BLaER1 (cell line): ENCODE data around the gene PTPRJ.
"Not testable (repeated sequence)": the region's sequence is repeated elsewhere in the genome, so short reads cannot be mapped to it uniquely, and the experiment has no call there.

ENCODE experiments used
- H3K27ac ChIP-seq: shearing (Covaris generic); formaldehyde crosslinking; 2 replicates; pipeline ENCODE4 v1.8.1; 2022
- H3K27me3 ChIP-seq: shearing (Covaris generic); formaldehyde crosslinking; 2 replicates; pipeline ENCODE4 v1.8.1; 2022
- H3K36me3 ChIP-seq: shearing (Covaris generic); formaldehyde crosslinking; 2 replicates; pipeline ENCODE4 v1.8.1; 2022
- H3K4me1 ChIP-seq: shearing (Covaris generic); formaldehyde crosslinking; 2 replicates; pipeline ENCODE4 v1.8.1; 2022
- H3K4me2 ChIP-seq: shearing (Covaris generic); formaldehyde crosslinking; 2 replicates; pipeline ENCODE4 v1.8.1; 2022
- H3K4me3 ChIP-seq: shearing (Covaris generic); formaldehyde crosslinking; 2 replicates; pipeline ENCODE4 v1.8.1; 2022
- H3K9ac ChIP-seq: shearing (Covaris generic); formaldehyde crosslinking; 2 replicates; pipeline ENCODE4 v1.8.1; 2022
- H3K9me3 ChIP-seq: shearing (Covaris generic); formaldehyde crosslinking; 2 replicates; pipeline ENCODE4 v1.8.1; 2022
- H4K20me1 ChIP-seq: shearing (Covaris generic); formaldehyde crosslinking; 2 replicates; pipeline ENCODE4 v1.8.1; 2022
- Cebpa-rat ChIP-seq: shearing (Covaris generic); IDR thresholded peaks from 2 replicates; pipeline ENCODE4 v1.8.1; 2022

The PTPRJ gene

DNA sequence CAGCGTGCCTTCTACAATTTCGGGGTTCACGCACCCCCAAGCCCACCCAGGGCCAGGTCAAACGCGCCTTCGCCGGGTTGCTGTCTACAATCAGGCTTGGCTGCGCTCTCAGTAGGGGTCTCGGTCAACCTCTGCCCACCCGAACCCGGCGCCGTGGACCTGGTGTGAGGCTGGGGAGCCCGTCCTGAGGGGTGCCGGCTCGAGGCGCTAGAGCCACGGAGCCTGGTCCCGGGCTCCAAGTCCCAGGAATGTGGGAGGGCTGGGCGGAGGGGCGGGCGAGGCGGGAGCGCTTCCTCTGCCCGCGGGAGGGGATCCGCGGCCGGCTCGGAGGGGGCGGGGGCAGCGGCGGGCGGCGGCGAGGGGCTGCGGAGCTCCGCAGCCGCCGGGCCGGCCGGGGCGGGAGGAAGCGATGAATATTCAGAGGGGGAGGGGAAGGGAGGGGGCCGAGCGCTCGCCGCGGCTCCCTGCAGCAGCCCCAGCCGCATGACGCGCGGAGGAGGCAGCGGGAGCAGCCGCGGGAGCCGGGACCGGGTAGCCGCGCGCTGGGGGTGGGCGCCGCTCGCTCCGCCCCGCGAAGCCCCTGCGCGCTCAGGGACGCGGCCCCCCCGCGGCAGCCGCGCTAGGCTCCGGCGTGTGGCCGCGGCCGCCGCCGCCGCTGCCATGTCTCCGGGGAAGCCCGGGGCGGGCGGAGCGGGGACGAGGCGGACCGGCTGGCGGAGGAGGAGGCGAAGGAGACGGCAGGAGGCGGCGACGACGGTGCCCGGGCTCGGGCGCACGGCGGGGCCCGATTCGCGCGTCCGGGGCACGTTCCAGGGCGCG is at the start of gene PTPRJ:
TSS of gene PTPRJ (plus strand) at position 472 of the 819 bp plus-strand sequence. CDS start 354 bp downstream, outside the sequence.
- peak within 1 kb of the TSS; percentile 81 for H3K4me3 ChIP-seq
- no peaks in the 10 kb centered on the region for H3K9me3 ChIP-seq
- H3K4me1 ChIP-seq = peaks cover 26% of the 10 kb centered on the region
- no peak for TF ChIP-seq Cebpa-rat
- H4K20me1 ChIP-seq = 0 out of 2 replicates have a peak, but pooled peaks cover 7% of the 10 kb centered on the region
- H3K4me2 ChIP-seq = peak within 1 kb of the TSS; percentile 99
- peak within 1 kb of the TSS; percentile 78 for H3K9ac ChIP-seq
- peaks cover 8% of the 10 kb centered on the region; the same call in 1 of the 2 replicates for H3K27me3 ChIP-seq
- peak within 1 kb of the TSS; percentile 64 for H3K27ac ChIP-seq
- H3K36me3 ChIP-seq = no peaks in the 10 kb centered on the region

DNA sequence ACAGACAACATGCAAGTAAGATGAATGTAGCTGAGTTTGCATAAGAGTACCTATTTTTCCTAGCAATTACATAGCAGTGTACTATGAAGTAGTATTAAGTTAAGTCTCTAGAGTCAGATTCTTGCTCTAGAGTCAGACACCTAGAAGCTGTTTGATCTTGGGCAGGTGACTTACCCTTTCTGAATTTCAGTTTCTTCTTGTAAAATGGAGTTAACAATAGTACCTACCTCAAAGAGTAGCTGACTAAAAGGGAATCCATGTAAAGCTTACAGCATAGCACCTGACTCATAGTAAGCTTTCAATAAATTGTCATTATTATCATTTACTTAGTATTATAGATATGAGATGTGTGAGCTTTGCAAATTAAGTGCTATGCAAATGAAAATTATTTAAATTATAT is 47.8 kb upstream of the PTPRJ start:
- H3K4me2 ChIP-seq = no peak overlapping the region
- H3K27me3 ChIP-seq = no peaks in the 10 kb centered on the region
- no peak overlapping the region for H3K27ac ChIP-seq
- H3K4me1 ChIP-seq = peaks cover 39% of the 10 kb centered on the region
- no peak overlapping the region for H3K4me3 ChIP-seq
- H3K36me3 ChIP-seq = no peaks in the 10 kb centered on the region
- no peaks in the 10 kb centered on the region for H4K20me1 ChIP-seq
- TF ChIP-seq Cebpa-rat = no peak
- no peaks in the 10 kb centered on the region for H3K9me3 ChIP-seq
- H3K9ac ChIP-seq = no peak overlapping the region

DNA sequence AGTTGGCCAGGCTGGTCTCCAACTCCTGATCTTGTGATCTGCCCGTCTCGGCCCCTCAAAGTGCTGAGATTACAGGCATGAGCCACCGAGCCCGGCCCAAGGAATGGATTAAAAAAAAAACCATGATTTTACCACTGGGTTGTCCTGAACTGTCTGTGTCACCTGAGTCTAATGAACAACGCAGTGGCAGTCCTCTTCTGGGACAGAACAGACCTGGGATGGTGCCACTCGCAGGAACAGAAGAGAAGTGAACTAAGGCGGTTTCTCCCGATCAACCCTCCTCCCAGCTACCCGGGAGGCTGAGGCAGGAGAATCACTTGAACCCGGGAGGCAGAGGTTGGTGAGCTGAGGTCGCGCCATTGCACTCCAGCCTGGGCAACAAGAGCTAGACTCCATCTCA is 46.6 kb upstream of the PTPRJ start:
- H3K9me3 ChIP-seq, H3K9ac ChIP-seq, H3K4me3 ChIP-seq, H4K20me1 ChIP-seq, H3K27me3 ChIP-seq, H3K4me2 ChIP-seq, H3K36me3 ChIP-seq, H3K27ac ChIP-seq: not testable (repeated sequence)
- H3K4me1 ChIP-seq = peaks cover 36% of the 10 kb centered on the region

DNA sequence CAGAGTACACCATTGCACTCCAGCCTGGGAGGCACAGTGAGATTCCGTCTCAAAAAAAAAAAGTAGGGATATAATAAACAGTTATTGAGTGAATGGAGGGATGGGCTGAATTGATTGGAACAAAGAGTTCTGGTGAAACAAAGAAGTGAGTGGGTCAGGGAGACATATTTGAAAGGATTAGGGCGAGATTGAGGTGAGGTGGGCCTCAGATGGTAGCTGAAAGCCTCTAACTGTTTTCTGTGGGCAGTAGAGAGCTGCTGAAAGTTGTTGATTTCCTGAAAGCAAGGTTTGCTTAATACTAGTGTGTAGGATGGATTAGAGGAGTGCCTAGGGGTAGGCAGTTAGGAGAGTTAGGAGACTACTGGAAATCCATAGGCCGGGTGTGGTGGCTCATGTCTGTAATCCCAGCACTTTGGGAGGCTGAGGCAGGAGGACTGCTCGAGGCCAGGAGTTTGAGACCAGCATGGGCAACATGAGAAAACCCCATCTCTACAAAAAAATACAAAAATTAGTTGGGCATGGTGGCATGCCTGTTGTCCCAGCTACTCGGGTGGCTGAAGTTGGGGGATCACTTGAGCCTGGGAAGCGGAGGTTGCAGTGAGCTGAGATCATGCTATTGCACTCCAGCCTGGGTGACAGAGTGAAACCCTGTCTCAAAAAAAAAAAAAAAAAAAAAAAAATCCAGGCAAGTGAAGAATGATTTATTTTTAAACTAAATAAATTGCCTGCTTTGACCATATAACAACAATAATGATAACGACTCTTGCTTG is 41.4 kb upstream of the PTPRJ start:
- H3K36me3 ChIP-seq = no peaks in the 10 kb centered on the region
- H3K27ac ChIP-seq = no peak overlapping the region
- H3K9ac ChIP-seq = no peak overlapping the region
- H3K4me1 ChIP-seq = peaks cover 26% of the 10 kb centered on the region
- H3K4me3 ChIP-seq = no peak overlapping the region
- no peak overlapping the region for H3K4me2 ChIP-seq
- H3K9me3 ChIP-seq = no peaks in the 10 kb centered on the region
- no peak for TF ChIP-seq Cebpa-rat
- H4K20me1 ChIP-seq = no peaks in the 10 kb centered on the region
- no peaks in the 10 kb centered on the region for H3K27me3 ChIP-seq

DNA sequence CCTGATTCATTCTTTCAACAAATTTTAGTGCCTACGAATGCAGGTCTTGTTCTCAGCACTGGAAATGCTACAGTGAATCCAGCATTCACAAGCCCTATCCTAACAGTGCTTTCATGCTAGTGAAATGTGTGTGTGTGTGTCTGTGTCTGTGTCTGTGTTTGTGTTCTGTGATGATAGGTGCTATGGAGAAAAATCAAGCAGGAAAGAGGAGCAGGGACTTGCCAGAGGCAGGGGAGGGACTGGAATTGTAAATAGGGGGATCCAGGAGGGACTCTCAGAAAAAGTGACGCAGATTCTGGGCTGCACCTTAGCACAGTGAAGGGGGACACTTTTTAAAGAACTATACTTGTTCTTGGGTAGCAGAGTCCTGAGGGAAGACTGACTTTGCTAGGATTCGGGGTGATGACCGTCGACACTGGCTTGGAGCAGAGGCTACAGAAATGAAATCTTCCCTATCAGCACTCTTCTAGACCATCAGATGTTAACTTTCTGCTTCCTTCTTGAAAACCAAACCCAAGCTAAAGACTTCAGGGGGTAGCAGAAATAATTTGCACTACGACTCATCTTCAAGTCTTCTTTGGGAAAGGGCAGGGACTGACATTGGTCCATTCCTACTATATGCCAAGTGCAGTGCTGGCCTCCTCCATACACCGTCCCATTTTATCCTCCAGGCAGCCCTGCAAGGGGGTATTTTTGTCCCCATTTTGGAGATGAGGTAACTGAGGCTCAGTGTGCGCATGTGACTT is 39.3 kb upstream of the PTPRJ start:
- H3K9me3 ChIP-seq = no peaks in the 10 kb centered on the region
- no peaks in the 10 kb centered on the region for H3K27me3 ChIP-seq
- H3K27ac ChIP-seq = no peak overlapping the region
- no peak overlapping the region for H3K4me3 ChIP-seq
- H4K20me1 ChIP-seq = no peaks in the 10 kb centered on the region
- TF ChIP-seq Cebpa-rat = no peak
- H3K4me2 ChIP-seq = no peak overlapping the region
- no peaks in the 10 kb centered on the region for H3K36me3 ChIP-seq
- no peak overlapping the region for H3K9ac ChIP-seq
- peaks cover 12% of the 10 kb centered on the region; the same call in 1 of the 2 replicates for H3K4me1 ChIP-seq

DNA sequence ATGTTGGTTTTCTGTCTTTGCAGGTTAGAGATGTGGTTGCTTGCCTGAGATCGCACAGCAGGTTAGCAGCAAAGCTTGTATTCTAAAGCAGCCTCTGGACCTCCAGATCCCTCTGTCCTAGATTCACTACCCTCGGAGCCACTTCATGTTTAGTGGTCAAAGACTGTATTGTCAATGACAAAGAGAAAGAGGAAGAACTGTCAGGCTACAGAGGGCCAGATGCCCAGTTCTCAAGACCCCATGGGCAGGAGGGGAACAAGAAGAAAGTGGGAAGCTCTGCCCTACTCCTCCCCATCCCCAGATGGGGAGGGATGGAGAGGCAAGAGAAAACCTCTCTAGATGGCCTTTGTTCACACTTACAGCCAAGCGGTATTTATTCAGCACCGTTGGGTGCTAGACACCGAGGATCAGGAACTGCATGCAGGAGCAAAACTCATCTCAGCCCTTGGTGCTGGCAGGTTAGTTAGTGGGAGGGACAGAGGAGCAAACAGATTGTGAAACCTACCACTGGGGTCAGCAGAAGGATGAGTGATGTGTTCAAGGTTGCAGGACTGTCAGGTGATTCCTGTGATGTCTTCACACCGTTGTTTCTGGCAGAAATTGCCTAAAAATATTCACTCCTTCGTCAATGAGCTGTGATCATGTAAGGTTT is 38.3 kb upstream of the PTPRJ start:
- no peak overlapping the region for H3K4me2 ChIP-seq

DNA sequence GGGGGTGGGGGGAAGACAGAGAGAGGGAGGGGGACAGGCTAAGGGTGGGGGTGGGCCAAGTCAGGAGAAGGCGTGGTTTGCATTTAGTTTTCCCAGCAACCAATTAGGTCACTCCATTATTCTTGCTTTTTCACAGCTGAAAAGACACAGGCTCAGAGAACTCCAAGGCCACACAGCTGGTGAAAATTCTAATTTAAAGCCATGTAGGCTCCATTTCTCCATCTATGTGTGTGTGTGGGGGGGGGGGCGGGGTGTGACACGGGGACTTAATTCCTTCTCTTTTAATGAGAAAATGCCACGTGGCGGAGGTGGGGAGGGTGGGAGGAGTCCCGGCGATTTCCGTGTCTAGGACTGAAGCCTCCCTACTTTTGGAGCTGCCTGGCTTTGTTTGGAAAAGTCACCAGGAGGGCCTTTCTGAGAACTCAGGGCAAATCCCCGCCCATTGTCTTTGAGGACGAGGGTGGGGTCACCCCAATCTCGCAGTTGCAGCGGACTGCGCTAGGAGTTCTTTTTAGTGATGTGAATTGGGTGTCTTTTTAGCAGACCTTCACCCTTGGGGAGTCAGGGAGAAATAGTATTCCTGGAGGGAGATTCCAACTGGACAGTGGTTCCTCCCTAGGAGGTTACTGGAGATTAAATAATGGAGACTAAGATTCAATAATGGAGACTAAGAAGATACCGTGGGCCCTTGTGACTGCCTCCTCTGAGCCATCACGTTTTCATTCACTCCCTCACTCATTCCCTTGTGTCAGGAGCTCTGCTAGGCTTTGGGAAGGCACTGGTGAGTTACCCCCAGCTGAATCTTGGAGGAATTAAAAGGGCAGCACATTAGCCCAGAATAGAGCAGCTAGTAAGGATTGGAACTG is 36.4 kb upstream of the PTPRJ start:
- TF ChIP-seq Cebpa-rat = no peak
- H3K27ac ChIP-seq = no peak overlapping the region
- no peaks in the 10 kb centered on the region for H3K27me3 ChIP-seq
- H4K20me1 ChIP-seq = no peaks in the 10 kb centered on the region
- H3K4me3 ChIP-seq = no peak overlapping the region
- H3K9me3 ChIP-seq = no peaks in the 10 kb centered on the region
- peaks cover 6% of the 10 kb centered on the region; the same call in 1 of the 2 replicates for H3K4me1 ChIP-seq
- no peak overlapping the region for H3K4me2 ChIP-seq
- no peaks in the 10 kb centered on the region for H3K36me3 ChIP-seq
- no peak overlapping the region for H3K9ac ChIP-seq

More for the DNA sequence above, 38.3 kb upstream of the PTPRJ start:
- no peak overlapping the region for H3K4me3 ChIP-seq
- H4K20me1 ChIP-seq = no peaks in the 10 kb centered on the region
- no peaks in the 10 kb centered on the region for H3K36me3 ChIP-seq
- no peak overlapping the region for H3K27ac ChIP-seq
- H3K4me1 ChIP-seq = peaks cover 16% of the 10 kb centered on the region; the same call in 1 of the 2 replicates
- H3K9me3 ChIP-seq = no peaks in the 10 kb centered on the region
- H3K27me3 ChIP-seq = no peaks in the 10 kb centered on the region
- no peak overlapping the region for H3K9ac ChIP-seq
- TF ChIP-seq Cebpa-rat = no peak

DNA sequence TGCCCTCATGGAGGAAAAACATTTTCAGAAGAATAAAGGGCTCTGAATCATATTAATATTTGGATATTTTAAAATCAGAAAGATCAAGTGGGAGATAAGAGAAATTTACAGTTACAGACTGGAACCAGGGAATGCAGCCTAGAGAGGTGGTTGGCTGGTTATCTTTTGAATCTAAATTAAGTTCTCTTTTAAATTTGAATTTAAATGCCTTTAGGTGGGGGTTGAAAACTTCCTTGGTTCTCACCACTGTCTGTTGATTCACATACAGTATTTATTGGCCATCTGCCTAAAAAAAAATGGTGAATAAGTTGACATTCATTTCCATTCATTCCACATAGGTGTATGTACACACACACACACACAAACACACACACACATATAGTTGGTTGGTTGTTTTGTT is 35.7 kb upstream of the PTPRJ start:
- Histone ChIP-seq H4K20me1 (no peaks in the 10 kb centered on the region), H3K4me3 (no peak overlapping the region), H3K27me3 (no peaks in the 10 kb centered on the region), H3K36me3 (no peaks in the 10 kb centered on the region), H3K4me1 (peaks cover 12% of the 10 kb centered on the region), H3K27ac (no peak overlapping the region), H3K9ac (no peak overlapping the region), H3K9me3 (no peaks in the 10 kb centered on the region), H3K4me2 (no peak overlapping the region)
- TF ChIP-seq Cebpa-rat = no peak
